CD4-positive, alpha-beta memory T cell (primary cell): ENCODE measurements around the gene INPP5A. TPM values are rescaled to one million over a fixed set of nuclear protein-coding genes. Genes with fewer than 3 reads are reported as not detected.
"Not testable (repeated sequence)": the region's sequence is repeated elsewhere in the genome, so short reads cannot be mapped to it uniquely, and the experiment has no call there.

Experiments used
- CTCF ChIA-PET: fragments of 350-600 bp; sonication (Branson Sonifier 250); formaldehyde crosslinking; loops from one replicate; lab custom pipeline; 2021; ENCODE audit warnings: inconsistent platforms; ENCODE audit not compliant: partially characterized antibody; lab: Charles Lee
- POLR2A ChIA-PET: fragments of 350-600 bp; sonication (Branson Sonifier 250); formaldehyde crosslinking; loops from one replicate; lab custom pipeline; 2021; ENCODE audit not compliant: partially characterized antibody; lab: Charles Lee
- DNase-seq, 5 donors: peaks; one replicate each; pipeline versions ENCODE4 v3.0.0 to v3.0.0-alpha.2; 2020 to 2022; ENCODE audit warnings: mixed read lengths in 1 of 5
- H3K27ac ChIP-seq: one replicate; pipeline ENCODE4 v1.7.0; 2013; ENCODE audit warnings: low read depth, low read length
- H3K27me3 ChIP-seq: 2 replicates; pipeline ENCODE4 v1.7.0; 2013; ENCODE audit warnings: mild to moderate bottlenecking, low read length, moderate library complexity; ENCODE audit not compliant: insufficient read depth
- H3K36me3 ChIP-seq: 2 replicates; pipeline ENCODE4 v1.7.0; 2013; ENCODE audit warnings: mild to moderate bottlenecking, low read length, moderate library complexity; ENCODE audit not compliant: insufficient read depth
- H3K4me1 ChIP-seq: 2 replicates; pipeline ENCODE4 v1.7.0; 2013; ENCODE audit warnings: mild to moderate bottlenecking, low read length, moderate library complexity; ENCODE audit not compliant: insufficient read depth
- H3K4me3 ChIP-seq, 2 donors: one replicate each; pipeline ENCODE4 v1.7.0; 2013; ENCODE audit warnings: low read length in 2 of 2, mild to moderate bottlenecking in 1 of 2
- H3K9me3 ChIP-seq, 2 donors: one replicate each; pipeline ENCODE4 v1.7.0; 2013; ENCODE audit warnings: low read length in 2 of 2, control low read depth in 1 of 2; ENCODE audit not compliant: control insufficient read depth in 1 of 2
- H3K27ac Mint-ChIP-seq, 7 donors: one replicate each; pipeline ENCODE4 v1.8.0; 2020 to 2021; ENCODE audit warnings: mixed read lengths in 7 of 7, mild to moderate bottlenecking in 6 of 7, inconsistent platforms in 3 of 7, moderate library complexity in 3 of 7
- H3K27me3 Mint-ChIP-seq, 2 donors: one replicate each; pipeline ENCODE4 v1.8.0; 2020 to 2021; ENCODE audit warnings: mixed read lengths in 2 of 2
- H3K36me3 Mint-ChIP-seq, 2 donors: one replicate each; pipeline ENCODE4 v1.8.0; 2020 to 2021; ENCODE audit warnings: mixed read lengths in 2 of 2, inconsistent platforms in 1 of 2, mild to moderate bottlenecking in 1 of 2
- H3K4me1 Mint-ChIP-seq, 4 donors: one replicate each; pipeline ENCODE4 v1.8.0; 2020 to 2021; ENCODE audit warnings: mixed read lengths in 4 of 4, mild to moderate bottlenecking in 1 of 4
- H3K4me3 Mint-ChIP-seq, 8 donors: one replicate each; pipeline ENCODE4 v1.8.0; 2020 to 2021; ENCODE audit warnings: mixed read lengths in 8 of 8, mild to moderate bottlenecking in 7 of 8, moderate library complexity in 6 of 8, inconsistent platforms in 3 of 8
- H3K9me3 Mint-ChIP-seq, 8 donors: one replicate each; pipeline ENCODE4 v1.8.0; 2020 to 2021; ENCODE audit warnings: mixed read lengths in 8 of 8, mild to moderate bottlenecking in 5 of 8, inconsistent platforms in 3 of 8, moderate library complexity in 1 of 8
- intact Hi-C: fragments of 100-400 bp; cut with micrococcal nuclease; formaldehyde crosslinking; loops from one replicate; pipeline ENCODE4 v1.15.1; 2023
- polyA plus RNA-seq, 2 donors: library from polyadenylated mRNA; unstranded; fragments of 300-500 nt; fragmentation: Illumina TruSeq; gene quantifications; one replicate each; pipeline ENCODE4 v1.2.3, GENCODE V29; 2021
- total RNA-seq, 2 experiments: library from RNA; stranded (reverse); gene quantifications; one replicate each; pipeline ENCODE4 v1.2.3, GENCODE V29; 2021

The INPP5A gene
- total and polyA plus RNA-seq, 4 experiments from 2014 or later: 0.61 to 19.3 (median 10.8) TPM

DNA sequence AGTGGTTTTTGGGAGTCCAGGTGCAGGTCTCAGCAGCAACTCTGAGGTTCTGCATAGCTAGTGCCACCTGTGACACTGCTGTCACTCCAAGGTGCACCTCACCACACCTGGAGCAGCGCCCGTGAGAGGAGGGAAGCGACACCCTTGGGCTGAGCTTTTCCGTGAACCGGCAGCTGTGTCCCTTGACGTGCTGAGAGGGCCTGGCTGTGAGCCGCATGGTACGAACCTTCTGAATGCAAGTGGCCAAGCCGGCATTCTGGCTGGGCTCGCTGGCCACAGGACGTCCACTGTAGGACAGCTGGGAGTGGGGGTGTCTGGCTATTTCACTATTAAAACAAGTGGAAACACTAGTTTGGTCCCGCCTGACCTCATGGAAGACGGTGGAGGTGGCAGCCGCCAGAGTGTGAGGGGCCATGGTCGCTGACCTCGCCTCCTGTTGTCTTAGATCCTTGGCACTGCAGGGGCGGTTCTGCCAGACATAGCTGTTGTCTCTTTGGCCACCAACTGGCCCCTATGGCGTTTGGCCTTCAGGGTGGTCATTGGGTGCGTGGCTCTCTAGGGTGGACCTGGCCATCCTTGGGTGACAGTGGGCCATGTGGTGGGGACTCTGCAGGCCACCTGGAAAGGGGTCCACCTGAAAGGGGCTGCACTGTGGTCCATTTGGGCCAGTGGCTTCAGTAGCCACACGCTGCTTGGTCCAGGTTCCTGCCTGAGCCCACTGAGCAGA is 12.9 kb downstream of the INPP5A start:
- POLR2A ChIA-PET: interaction anchor here (0.9 to 1.4 kb wide), 3 partner anchors 12 to 14 kb away, joined by 3 to 10 read pairs (median 6); partner anchors contain the start of gene INPP5A
- H3K9me3 Mint-ChIP-seq: no peaks in the 10 kb centered on the region
- H3K9me3 ChIP-seq: no peaks in the 10 kb centered on the region
- H3K27me3 ChIP-seq: no peaks in the 10 kb centered on the region
- no peaks in the 10 kb centered on the region for H3K36me3 Mint-ChIP-seq
- intact Hi-C loops: no loop called here
- peaks cover 39% of the 10 kb centered on the region for H3K4me1 ChIP-seq
- CTCF ChIA-PET: interaction anchor here (1.2 to 1.8 kb wide), 5 partner anchors 9 to 94 kb away, joined by 3 to 12 read pairs (median 4); no protein-coding TSS in a partner anchor
- H3K27me3 Mint-ChIP-seq: no peaks in the 10 kb centered on the region
- peak overlapping the region in 3 of 8 donors; percentile 57 to 84 (median 83) for H3K4me3 Mint-ChIP-seq
- DNase-seq: no peak
- no peak overlapping the region for H3K27ac ChIP-seq
- H3K4me1 Mint-ChIP-seq: peaks cover 11 to 37% (median 23%) of the 10 kb centered on the region in 4 donors
- no peak overlapping the region for H3K4me3 ChIP-seq
- peak overlapping the region in 1 of 7 donors; percentile 51 for H3K27ac Mint-ChIP-seq
- no peaks in the 10 kb centered on the region for H3K36me3 ChIP-seq

GRCh38 chr10:132551093-132551807 is 13.7 kb downstream of the INPP5A start:
- Histone ChIP-seq H3K4me3 (peak overlapping the region in 1 of 2 donors; percentile 24), H3K4me1 (peaks cover 45% of the 10 kb centered on the region), H3K27me3 (no peaks in the 10 kb centered on the region), H3K36me3 (no peaks in the 10 kb centered on the region), H3K9me3 (no peaks in the 10 kb centered on the region), H3K27ac (no peak overlapping the region)
- Mint-ChIP-seq H3K4me3 (peak overlapping the region; percentile 33 to 84 (median 74)), H3K4me1 (peaks cover 13 to 30% (median 21%) of the 10 kb centered on the region in 4 donors), H3K27me3 (no peaks in the 10 kb centered on the region), H3K9me3 (no peaks in the 10 kb centered on the region), H3K27ac (peak overlapping the region; percentile 35 to 81 (median 68)), H3K36me3 (no peaks in the 10 kb centered on the region)
- CTCF ChIA-PET: interaction anchor here (1.1 to 1.8 kb wide), 5 partner anchors 9 to 82 kb away, joined by 3 to 12 read pairs (median 4); no protein-coding TSS in a partner anchor
- DNase-seq: peak in 1 of 5 donors; percentile 28
- intact Hi-C loops: no loop called here
- POLR2A ChIA-PET: interaction anchor here (0.9 to 1.4 kb wide), 3 partner anchors 13 to 15 kb away, joined by 3 to 10 read pairs (median 6); partner anchors contain the start of gene INPP5A

DNA sequence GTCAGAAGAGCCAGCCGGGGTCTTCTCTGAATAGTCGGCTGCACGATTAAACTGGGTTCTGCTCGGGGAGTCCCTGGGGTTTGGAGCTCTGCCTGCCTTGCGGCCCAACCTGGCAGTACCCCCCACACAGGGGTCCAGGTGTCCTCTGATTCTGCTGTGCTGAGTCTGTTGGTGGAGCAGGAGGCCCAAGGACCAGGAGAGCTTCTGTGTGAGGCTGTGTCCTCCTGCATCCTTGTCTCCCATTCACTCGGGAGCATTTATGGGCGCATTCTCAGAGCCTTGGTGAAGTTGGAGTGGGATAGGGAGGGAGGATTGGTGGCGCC is 14.2 kb downstream of the INPP5A start:
- H3K4me3 ChIP-seq: peak overlapping the region in 1 of 2 donors; percentile 24
- no peaks in the 10 kb centered on the region for H3K36me3 Mint-ChIP-seq
- intact Hi-C loops: no loop called here
- peaks cover 18 to 29% (median 23%) of the 10 kb centered on the region in 4 donors for H3K4me1 Mint-ChIP-seq
- H3K27ac Mint-ChIP-seq: peak overlapping the region in 3 of 7 donors; percentile 32 to 81 (median 77)
- POLR2A ChIA-PET: interaction anchor here (1.2 to 1.4 kb wide), 2 partner anchors 13 to 15 kb away, joined by 6 to 10 read pairs; partner anchors contain the start of gene INPP5A
- no peaks in the 10 kb centered on the region for H3K9me3 ChIP-seq
- no peak overlapping the region for H3K27ac ChIP-seq
- H3K27me3 ChIP-seq: no peaks in the 10 kb centered on the region
- H3K9me3 Mint-ChIP-seq: no peaks in the 10 kb centered on the region
- peaks cover 50% of the 10 kb centered on the region for H3K4me1 ChIP-seq
- no peaks in the 10 kb centered on the region for H3K27me3 Mint-ChIP-seq
- H3K4me3 Mint-ChIP-seq: peak overlapping the region in 6 of 8 donors; percentile 57 to 84 (median 78)
- DNase-seq: no peak
- CTCF ChIA-PET: interaction anchor here (1.1 to 1.8 kb wide), 5 partner anchors 10 to 81 kb away, joined by 3 to 12 read pairs (median 4); no protein-coding TSS in a partner anchor
- no peaks in the 10 kb centered on the region for H3K36me3 ChIP-seq

DNA sequence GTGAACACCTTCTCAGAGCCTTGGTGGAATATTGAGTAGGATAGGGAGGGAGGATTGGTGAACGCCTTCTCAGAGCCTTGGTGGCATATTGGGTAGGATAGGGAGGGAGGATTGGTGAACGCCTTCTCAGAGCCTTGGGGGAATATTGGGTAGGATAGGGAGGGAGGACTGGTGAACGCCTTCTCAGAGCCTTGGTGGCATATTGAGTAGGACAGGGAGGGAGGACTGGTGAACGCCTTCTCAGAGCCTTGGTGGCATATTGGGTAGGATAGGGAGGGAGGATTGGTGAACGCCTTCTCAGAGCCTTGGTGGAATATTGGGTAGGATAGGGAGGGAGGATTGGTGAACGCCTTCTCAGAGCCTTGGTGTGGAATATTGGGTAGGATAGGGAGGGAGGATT is 15.0 kb downstream of the INPP5A start:
- H3K4me1 ChIP-seq: peaks cover 50% of the 10 kb centered on the region
- H3K36me3 Mint-ChIP-seq, H3K9me3 Mint-ChIP-seq, H3K36me3 ChIP-seq, H3K4me3 ChIP-seq, H3K27me3 ChIP-seq, H3K27ac ChIP-seq, H3K27me3 Mint-ChIP-seq, H3K27ac Mint-ChIP-seq, intact Hi-C loops, H3K9me3 ChIP-seq, DNase-seq, CTCF ChIA-PET, H3K4me3 Mint-ChIP-seq, POLR2A ChIA-PET: not testable (repeated sequence)
- peaks cover 20 to 38% (median 23%) of the 10 kb centered on the region in 4 donors for H3K4me1 Mint-ChIP-seq

- DNase-seq, H3K4me3 ChIP-seq, H3K27me3 Mint-ChIP-seq, H3K27ac ChIP-seq, H3K36me3 ChIP-seq, H3K4me3 Mint-ChIP-seq, H3K9me3 Mint-ChIP-seq, intact Hi-C loops, H3K27ac Mint-ChIP-seq, H3K36me3 Mint-ChIP-seq, H3K27me3 ChIP-seq, CTCF ChIA-PET, POLR2A ChIA-PET, H3K9me3 ChIP-seq: not testable (repeated sequence)
- peaks cover 50% of the 10 kb centered on the region for H3K4me1 ChIP-seq
- peaks cover 19 to 39% (median 21%) of the 10 kb centered on the region in 4 donors for H3K4me1 Mint-ChIP-seq
Observed at GRCh38 chr10:132553568-132553967, 16.0 kb downstream of the INPP5A start.

DNA sequence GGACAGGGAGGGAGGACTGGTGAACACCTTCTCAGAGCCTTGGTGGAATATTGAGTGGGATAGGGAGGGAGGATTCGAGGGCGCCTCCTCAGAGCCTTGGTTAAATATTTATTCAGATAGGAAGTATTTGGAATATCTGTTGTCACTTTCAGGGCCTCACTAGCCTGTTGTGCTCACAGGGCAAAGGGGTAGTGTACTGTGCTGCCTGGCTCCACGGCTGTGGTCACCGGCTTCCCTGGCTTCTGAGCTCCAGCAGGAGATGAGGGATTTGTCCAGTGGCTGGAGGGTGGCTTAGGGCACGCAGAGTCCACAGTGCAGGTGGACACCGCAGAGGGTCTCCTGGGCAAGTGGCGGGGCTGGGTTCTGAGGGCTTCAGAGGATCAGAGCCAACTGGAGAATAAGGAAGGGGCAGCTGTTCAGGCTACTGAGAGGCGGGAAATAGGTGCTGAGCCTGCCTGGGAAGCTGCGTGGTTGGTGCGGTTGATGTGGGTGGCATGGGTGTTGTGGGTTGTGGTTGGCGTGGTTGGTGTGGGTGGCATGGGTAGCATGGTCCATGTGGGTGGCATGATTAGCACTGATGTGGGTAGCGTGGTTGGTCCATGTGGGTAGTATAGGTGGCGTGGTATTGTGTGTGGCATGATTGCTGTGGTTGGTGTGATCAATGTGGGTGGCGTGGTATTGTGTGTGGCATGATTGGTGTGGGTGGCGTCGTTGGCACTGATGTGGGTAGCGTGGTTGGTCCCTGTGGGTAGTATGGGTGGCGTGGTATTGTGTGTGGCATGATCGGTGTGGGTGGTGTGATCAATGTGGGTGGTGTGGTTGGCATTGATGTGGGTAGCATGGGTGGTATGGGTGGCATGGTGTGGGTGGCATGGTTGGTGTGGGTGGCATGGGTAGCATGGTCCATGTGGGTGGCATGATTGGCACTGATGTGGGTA is 16.7 kb downstream of the INPP5A start:
- peaks cover 19 to 37% (median 20%) of the 10 kb centered on the region in 4 donors for H3K4me1 Mint-ChIP-seq
- Histone ChIP-seq H3K36me3 (no peaks in the 10 kb centered on the region), H3K27me3 (no peaks in the 10 kb centered on the region), H3K4me1 (peaks cover 50% of the 10 kb centered on the region), H3K9me3 (no peaks in the 10 kb centered on the region), H3K4me3 (no peak overlapping the region), H3K27ac (no peak overlapping the region)
- intact Hi-C loops: no loop called here
- no peaks in the 10 kb centered on the region for H3K27me3 Mint-ChIP-seq
- no peak overlapping the region for H3K27ac Mint-ChIP-seq
- CTCF ChIA-PET: interaction anchor here (1.0 kb wide), 1 partner anchor 18 kb away, joined by 5 read pairs; no protein-coding TSS in a partner anchor
- no peaks in the 10 kb centered on the region for H3K9me3 Mint-ChIP-seq
- no peak overlapping the region for H3K4me3 Mint-ChIP-seq
- no peaks in the 10 kb centered on the region for H3K36me3 Mint-ChIP-seq
- no peak for DNase-seq
- POLR2A ChIA-PET: interaction anchor here (2.0 kb wide), 1 partner anchor 15 kb away, joined by 7 read pairs; no protein-coding TSS in a partner anchor
